Fibroblast of gingiva (primary cell): ENCODE measurements around the gene LDAH.

Source experiments
- DNase-seq: peaks from one replicate; pipeline ENCODE4 v3.0.0-alpha.2; 2011; ENCODE audit warnings: low read depth

The LDAH gene

GRCh38 chr2:20667151-20667530 lies 155.8 kb downstream of the LDAH start:
- DNase-seq = no peak

- peak; percentile 56 for DNase-seq
These were observed 156.4 kb downstream of the LDAH start, which contains the start of gene GDF7 for GRCh38 chr2:20666304-20667150. Gene GDF7 (plus strand): TSS chr2:20667144. CDS start chr2:20667240, 96 bp downstream.

DNA sequence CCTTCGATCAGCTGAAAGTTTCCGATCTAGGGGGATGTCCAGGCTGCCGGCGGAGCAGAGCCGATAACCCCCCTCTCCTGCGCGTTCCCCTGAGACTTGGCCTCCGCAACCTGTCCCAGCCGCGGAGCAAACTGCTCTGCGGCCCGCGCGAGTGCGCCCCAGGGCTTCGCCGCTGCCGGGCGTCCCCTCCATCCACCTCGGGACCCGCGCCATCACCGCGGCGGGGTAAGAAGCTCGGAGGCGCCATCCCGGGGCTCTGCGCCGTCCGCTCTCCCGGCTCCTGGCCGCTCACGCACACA lies 156.9 kb downstream of the LDAH start:
- DNase-seq = no peak

DNA sequence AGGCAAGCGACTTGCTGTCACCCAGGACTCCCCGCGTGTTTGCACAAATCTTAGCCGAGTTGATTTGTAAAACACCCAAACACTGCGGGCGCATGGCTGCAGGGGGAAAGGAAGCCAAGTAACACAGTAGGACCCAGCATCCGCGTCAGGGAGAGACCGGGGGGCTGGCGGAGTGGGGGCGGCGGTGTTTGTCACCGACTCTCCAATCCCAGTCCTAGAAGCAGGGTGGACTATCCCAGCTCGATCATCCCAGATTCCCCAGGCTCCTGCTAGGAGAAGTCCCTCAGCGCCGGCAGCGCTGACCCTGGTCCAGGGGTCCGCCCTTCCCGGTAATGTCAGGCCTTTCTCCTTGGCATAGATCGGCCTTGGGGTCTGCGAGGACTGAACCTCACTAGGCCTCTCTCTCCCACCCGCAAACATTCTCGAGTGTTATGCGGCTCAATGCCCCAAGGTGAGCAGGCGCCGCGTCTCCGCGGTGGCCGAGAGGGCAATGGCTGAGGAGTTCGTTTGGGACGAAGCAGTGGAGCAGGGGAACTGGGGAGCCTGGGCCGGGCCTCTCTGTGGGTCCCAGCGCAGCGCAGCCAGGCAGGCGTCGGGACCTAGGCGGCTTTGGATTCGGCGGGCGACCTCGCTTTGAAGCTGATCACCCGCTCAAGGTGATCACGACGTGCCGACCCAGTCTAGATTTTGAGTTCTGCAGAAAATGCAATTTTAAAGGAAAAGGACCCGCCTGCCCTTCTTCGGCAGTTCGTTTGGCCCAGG lies 157.5 kb downstream of the LDAH start:
- no peak for DNase-seq

GRCh38 chr2:20664431-20665242 lies 158.3 kb downstream of the LDAH start:
- no peak for DNase-seq

- no peak for DNase-seq
These were observed 158.9 kb downstream of the LDAH start for GRCh38 chr2:20664071-20664390.

GRCh38 chr2:20663196-20664070 lies 159.5 kb downstream of the LDAH start:
- DNase-seq = no peak

DNA sequence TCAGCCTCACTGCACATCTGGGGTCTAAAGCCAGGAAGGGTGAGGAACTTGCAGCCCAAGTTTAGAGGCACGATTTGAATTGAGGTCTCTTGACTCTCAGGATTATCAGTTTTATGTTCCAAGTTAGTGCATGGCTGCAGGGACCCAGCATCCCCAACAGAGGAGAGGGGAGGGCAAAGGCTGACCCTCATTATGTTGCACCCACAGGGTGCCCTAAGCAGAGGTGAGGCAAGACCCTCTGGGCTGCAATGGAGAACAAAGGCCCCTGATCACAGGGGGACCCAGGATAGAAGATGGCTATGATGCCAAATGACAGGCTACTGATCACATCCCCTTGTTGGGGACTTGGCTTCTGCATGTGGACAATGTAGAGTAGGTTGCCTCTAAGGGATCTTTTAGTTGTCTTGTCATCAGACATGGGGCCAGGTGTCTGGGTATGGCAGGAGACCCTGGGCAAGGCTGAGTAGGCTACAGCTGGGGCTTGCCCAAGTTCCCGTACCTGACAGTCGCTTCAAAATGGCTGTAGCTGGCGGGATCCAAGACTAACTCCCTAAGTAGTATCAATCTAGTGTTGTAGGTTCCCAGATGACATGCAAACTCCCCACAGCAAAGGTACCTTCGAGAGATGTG lies 160.5 kb downstream of the LDAH start:
- no peak for DNase-seq

GRCh38 chr2:20661421-20662307 lies 161.2 kb downstream of the LDAH start:
- DNase-seq = peak; percentile 61

- DNase-seq = peak; percentile 47
These were observed 162.1 kb downstream of the LDAH start for GRCh38 chr2:20660506-20661420.

DNA sequence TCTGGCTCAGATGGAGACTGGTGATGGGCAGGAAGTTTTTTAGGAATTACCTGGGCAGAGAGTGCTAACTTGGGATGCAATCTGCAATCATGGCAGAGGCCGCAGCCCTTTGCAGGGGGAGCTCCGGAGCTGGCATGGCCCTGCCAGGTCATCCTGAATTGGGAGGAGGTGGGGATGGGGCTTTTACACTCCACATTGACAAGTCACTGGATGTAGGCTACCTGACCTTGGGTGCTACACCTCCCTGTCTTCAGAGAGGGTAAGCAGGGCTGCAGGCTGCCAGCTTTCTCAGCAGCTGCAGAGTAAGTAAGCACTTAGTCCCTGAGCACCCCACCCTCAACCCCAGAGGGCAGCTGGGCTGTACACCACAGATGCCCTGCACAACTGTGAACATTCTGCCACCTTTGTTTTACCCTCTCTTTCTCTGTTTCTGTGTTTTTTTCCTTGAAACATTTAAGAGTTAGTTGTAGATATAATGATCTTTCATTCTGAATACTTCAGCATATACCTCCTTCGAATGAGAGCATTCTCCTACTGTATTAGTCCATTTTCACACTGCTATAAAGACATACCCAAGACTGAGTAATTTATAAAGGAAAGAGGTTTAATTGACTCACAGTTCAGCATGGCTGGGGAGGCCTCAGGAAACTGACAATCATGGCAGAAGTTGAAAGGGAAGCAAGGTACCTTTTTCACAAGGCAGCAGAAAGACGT lies 165.2 kb downstream of the LDAH start:
- DNase-seq = no peak

DNA sequence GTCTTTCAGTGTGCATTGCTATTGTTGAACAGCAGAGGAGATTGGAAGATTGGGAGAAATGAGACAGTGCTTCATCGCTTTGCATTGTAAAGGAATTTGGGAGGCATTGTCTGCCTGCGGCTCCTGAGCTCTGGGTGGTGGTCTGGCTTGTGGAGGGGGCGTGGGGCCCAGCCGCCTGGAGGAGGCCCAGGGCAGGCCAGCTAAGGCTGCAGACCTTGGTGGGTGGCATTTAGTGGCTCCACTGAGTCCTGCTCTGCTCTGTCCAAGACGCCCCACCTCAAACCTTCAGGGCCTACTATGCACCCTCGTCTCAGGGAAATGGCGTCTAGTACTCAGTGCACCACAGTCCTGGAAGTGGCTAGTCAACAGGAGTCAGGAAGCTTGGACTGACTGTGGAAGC lies 166.3 kb downstream of the LDAH start:
- no peak for DNase-seq

DNA sequence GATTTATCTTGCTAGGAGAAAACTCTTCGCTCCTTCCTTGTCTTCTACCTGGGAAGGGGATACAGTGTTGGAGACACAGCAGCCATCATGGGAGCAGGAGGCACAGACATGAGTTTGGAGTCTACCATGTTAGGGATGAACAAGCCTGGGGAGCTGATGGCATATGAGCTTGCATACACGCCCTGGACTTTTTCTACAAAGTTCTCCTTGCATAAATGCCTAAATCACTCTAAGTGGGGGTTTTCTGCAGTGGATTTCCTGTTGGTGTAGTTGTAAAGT lies 168.4 kb downstream of the LDAH start:
- DNase-seq = no peak

DNA sequence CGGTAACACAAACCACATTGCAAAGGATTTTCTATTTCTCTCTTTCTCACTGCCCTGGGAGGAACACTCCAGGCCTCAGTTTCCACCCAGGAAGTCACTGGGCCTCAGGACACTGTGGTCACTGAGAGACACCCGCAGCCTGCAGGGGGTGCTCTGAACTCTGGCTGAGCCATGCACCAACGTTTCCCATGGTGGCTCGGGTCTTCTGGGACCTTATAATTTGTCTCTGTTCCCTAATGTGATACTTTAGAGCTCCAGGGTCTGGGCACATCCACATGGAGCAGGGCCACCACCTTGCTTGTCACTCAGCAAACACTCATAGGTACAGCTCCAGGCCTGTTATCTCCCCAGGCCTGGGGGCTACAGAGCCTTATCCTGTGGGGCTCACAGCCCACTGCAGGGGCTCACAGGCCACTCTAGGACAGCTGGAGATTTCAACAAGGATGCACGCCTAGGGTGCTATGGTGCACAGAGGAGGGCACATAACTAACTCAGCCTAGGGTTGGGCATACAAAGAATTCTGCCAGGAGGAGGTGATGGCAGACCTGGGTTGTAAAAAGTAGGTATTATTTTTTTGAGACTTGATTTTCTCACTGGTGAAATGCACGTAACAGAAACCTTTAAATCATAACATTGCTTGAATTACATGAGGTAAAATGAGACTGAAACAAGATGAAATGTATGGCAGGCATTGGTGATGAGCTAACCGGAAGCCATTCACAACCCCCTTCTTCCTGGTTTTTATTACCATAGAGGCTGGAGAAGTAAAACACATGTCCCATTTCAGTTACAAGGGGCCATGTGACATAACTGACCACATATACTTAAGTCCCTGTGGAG lies 169.0 kb downstream of the LDAH start:
- no peak for DNase-seq

GRCh38 chr2:20652673-20653575 lies 170.0 kb downstream of the LDAH start:
- no peak for DNase-seq

GRCh38 chr2:20652141-20652540 lies 170.8 kb downstream of the LDAH start:
- DNase-seq = no peak

DNA sequence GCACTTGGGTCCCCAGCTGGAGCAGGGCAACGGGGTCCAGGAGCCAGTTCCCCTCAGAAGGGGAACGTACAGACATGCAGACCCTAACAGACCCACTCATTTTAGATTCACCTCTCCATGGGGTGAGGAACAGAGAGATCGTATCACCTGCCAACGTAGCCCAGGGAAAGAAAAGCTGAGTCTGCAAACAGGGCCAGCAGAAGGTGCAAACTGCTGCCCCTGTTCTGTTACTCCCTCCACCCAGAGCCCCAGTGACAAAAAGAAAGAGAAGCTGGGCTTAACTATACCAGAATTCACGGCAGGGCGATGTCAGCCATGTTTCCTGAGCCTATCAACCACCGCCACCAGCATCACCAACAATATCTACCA lies 171.2 kb downstream of the LDAH start:
- no peak for DNase-seq
